HEK293 (cell line): ENCODE data around the gene NEK11.

Experiments used
- ELK4 ChIP-seq: IDR thresholded peaks from 2 replicates; pipeline ENCODE4 v1.6.1; 2011; ENCODE audit warnings: mild to moderate bottlenecking, low read depth, low read length, borderline replicate concordance
- GLI2 ChIP-seq: fragments of 450-650 bp; formaldehyde crosslinking; IDR thresholded peaks from 2 replicates; pipeline ENCODE4; 2017; ENCODE audit warnings: missing biosample characterization, missing genetic modification characterization, low read depth, borderline replicate concordance
- GLI4 ChIP-seq: fragments of 450-650 bp; formaldehyde crosslinking; IDR thresholded peaks from 2 replicates; pipeline ENCODE4 v1.5.1; 2016; ENCODE audit warnings: missing biosample characterization, missing genetic modification characterization
- PBX3 ChIP-seq: sonication (generic); formaldehyde crosslinking; IDR thresholded peaks from 2 replicates; pipeline ENCODE4 v1.8.1; 2022; ENCODE audit warnings: mild to moderate bottlenecking, moderate library complexity, missing genetic modification reagents
- PRDM4 ChIP-seq: fragments of 450-650 bp; formaldehyde crosslinking; IDR thresholded peaks from 2 replicates; pipeline ENCODE4 v1.5.1; 2017; ENCODE audit warnings: missing biosample characterization, missing genetic modification characterization
- TSHZ1 ChIP-seq: fragments of 450-650 bp; formaldehyde crosslinking; IDR thresholded peaks from 2 replicates; pipeline ENCODE4 v1.5.1; 2016; ENCODE audit warnings: missing biosample characterization, missing genetic modification characterization, borderline replicate concordance
- ZFP37 ChIP-seq: fragments of 450-650 bp; formaldehyde crosslinking; IDR thresholded peaks from 2 replicates; pipeline ENCODE4 v1.5.1; 2016; ENCODE audit warnings: missing biosample characterization, missing genetic modification characterization
- ZNF16 ChIP-seq: fragments of 450-650 bp; formaldehyde crosslinking; IDR thresholded peaks from 2 replicates; pipeline ENCODE4 v1.5.1; 2016; ENCODE audit warnings: low read depth, missing biosample characterization, missing genetic modification characterization
- ZNF211 ChIP-seq: fragments of 450-650 bp; formaldehyde crosslinking; IDR thresholded peaks from 2 replicates; pipeline ENCODE4 v1.5.1; 2016; ENCODE audit warnings: low read depth, missing biosample characterization, missing genetic modification characterization
- ZNF324 ChIP-seq: fragments of 450-650 bp; formaldehyde crosslinking; IDR thresholded peaks from 2 replicates; pipeline ENCODE4 v1.5.1; 2016; ENCODE audit warnings: missing biosample characterization, missing genetic modification characterization
- ZNF37A ChIP-seq: fragments of 450-650 bp; IDR thresholded peaks from 2 replicates; pipeline ENCODE4 v1.5.1; 2018; ENCODE audit warnings: missing biosample characterization, missing genetic modification characterization
- ZNF404 ChIP-seq: fragments of 450-650 bp; formaldehyde crosslinking; IDR thresholded peaks from 2 replicates; pipeline ENCODE4 v1.5.1; 2017; ENCODE audit warnings: missing biosample characterization, missing genetic modification characterization
- ZNF558 ChIP-seq: fragments of 450-650 bp; formaldehyde crosslinking; IDR thresholded peaks from 2 replicates; pipeline ENCODE4 v1.5.1; 2016; ENCODE audit warnings: missing biosample characterization, missing genetic modification characterization
- ZNF645 ChIP-seq: fragments of 450-650 bp; formaldehyde crosslinking; IDR thresholded peaks from 2 replicates; pipeline ENCODE4; 2016; ENCODE audit warnings: missing biosample characterization, missing genetic modification characterization
- ZNF654 ChIP-seq: fragments of 450-650 bp; formaldehyde crosslinking; IDR thresholded peaks from 2 replicates; pipeline ENCODE4 v1.5.1; 2016; ENCODE audit warnings: low read depth, missing biosample characterization, missing genetic modification characterization
- ZNF791 ChIP-seq: fragments of 450-650 bp; formaldehyde crosslinking; IDR thresholded peaks from 2 replicates; pipeline ENCODE4 v1.5.1; 2016; ENCODE audit warnings: missing biosample characterization, missing genetic modification characterization
- TF ChIP-seq, protein P1 (sequence below): fragments of 450-650 bp; IDR thresholded peaks from 2 replicates; pipeline ENCODE4 v1.5.1; 2018; ENCODE audit warnings: missing biosample characterization, mild to moderate bottlenecking, missing genetic modification characterization
- TF ChIP-seq, protein P2 (sequence below): fragments of 450-650 bp; formaldehyde crosslinking; IDR thresholded peaks from 2 replicates; pipeline ENCODE4 v1.5.1; 2016; ENCODE audit warnings: missing biosample characterization, missing genetic modification characterization
- TF ChIP-seq, protein P3 (sequence below): fragments of 450-650 bp; formaldehyde crosslinking; IDR thresholded peaks from 2 replicates; pipeline ENCODE4 v1.5.1; 2016; ENCODE audit warnings: missing biosample characterization, missing genetic modification characterization
- TF ChIP-seq, protein P4 (sequence below): fragments of 450-650 bp; formaldehyde crosslinking; IDR thresholded peaks from 2 replicates; pipeline ENCODE4 v1.5.1; 2016; ENCODE audit warnings: missing biosample characterization, missing genetic modification characterization, low read depth

NEK11 gene

DNA sequence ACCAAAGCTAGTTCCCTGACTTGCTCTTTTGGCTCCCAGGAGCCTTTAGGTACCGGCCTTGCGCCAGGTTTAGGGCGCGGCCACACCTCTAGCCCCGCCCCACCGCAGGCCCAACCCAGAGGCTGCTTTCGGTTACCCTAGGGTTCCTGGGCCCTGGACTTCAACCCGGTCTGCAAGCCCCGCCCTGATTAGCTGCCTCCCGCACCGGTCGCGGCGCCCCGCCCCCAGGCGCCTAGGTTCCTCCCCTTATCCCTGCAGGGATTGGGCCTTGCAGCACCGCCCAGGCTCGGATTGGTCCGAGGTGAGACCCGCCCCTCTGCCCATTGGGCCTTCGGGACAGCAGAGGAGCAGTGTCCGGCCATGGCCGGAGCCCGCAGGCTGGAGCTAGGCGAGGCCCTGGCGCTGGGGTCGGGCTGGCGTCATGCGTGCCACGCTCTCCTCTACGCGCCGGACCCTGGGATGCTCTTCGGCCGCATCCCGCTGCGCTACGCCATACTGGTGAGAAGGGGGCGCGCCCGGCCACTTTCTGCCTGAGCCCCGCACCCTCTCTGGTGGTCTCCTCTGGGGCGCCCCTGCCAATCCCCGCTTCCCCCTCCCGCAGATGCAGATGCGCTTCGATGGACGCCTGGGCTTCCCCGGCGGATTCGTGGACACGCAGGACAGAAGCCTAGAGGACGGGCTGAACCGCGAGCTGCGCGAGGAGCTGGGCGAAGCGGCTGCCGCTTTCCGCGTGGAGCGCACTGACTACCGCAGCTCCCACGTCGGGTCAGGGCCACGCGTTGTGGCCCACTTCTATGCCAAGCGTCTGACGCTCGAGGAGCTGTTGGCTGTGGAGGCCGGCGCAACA is 355.0 kb downstream of the NEK11 start, which contains the start of gene NUDT16 (continued):
- TF ChIP-seq, protein P1, sequence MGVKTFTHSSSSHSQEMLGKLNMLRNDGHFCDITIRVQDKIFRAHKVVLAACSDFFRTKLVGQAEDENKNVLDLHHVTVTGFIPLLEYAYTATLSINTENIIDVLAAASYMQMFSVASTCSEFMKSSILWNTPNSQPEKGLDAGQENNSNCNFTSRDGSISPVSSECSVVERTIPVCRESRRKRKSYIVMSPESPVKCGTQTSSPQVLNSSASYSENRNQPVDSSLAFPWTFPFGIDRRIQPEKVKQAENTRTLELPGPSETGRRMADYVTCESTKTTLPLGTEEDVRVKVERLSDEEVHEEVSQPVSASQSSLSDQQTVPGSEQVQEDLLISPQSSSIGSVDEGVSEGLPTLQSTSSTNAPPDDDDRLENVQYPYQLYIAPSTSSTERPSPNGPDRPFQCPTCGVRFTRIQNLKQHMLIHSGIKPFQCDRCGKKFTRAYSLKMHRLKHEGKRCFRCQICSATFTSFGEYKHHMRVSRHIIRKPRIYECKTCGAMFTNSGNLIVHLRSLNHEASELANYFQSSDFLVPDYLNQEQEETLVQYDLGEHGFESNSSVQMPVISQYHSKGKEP (tag by site-specific recombination): no peak
- TF ChIP-seq ZNF645 (tag by site-specific recombination) (no peak), PRDM4 (tag by site-specific recombination) (no peak), PBX3 (CRISPR knock-in tag) (peak; percentile 59; the same call in 1 of the 2 replicates), ZNF404 (no peak), ZNF324 (tag by site-specific recombination) (no peak), GLI4 (tag by site-specific recombination) (no peak), ZNF37A (tag by site-specific recombination) (no peak), ZNF791 (tag by site-specific recombination) (no peak), ZFP37 (tag by site-specific recombination) (no peak), ZNF654 (tag by site-specific recombination) (no peak), ZNF558 (no peak), ELK4 (no peak), TSHZ1 (tag by site-specific recombination) (no peak), ZNF16 (tag by site-specific recombination) (no peak), ZNF211 (tag by site-specific recombination) (no peak), GLI2 (no peak)
- TF ChIP-seq, protein P2, sequence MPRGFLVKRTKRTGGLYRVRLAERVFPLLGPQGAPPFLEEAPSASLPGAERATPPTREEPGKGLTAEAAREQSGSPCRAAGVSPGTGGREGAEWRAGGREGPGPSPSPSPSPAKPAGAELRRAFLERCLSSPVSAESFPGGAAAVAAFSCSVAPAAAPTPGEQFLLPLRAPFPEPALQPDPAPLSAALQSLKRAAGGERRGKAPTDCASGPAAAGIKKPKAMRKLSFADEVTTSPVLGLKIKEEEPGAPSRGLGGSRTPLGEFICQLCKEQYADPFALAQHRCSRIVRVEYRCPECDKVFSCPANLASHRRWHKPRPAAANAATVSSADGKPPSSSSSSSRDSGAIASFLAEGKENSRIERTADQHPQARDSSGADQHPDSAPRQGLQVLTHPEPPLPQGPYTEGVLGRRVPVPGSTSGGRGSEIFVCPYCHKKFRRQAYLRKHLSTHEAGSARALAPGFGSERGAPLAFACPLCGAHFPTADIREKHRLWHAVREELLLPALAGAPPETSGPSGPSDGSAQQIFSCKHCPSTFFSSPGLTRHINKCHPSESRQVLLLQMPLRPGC (tag by site-specific recombination): no peak
- TF ChIP-seq, protein P3, sequence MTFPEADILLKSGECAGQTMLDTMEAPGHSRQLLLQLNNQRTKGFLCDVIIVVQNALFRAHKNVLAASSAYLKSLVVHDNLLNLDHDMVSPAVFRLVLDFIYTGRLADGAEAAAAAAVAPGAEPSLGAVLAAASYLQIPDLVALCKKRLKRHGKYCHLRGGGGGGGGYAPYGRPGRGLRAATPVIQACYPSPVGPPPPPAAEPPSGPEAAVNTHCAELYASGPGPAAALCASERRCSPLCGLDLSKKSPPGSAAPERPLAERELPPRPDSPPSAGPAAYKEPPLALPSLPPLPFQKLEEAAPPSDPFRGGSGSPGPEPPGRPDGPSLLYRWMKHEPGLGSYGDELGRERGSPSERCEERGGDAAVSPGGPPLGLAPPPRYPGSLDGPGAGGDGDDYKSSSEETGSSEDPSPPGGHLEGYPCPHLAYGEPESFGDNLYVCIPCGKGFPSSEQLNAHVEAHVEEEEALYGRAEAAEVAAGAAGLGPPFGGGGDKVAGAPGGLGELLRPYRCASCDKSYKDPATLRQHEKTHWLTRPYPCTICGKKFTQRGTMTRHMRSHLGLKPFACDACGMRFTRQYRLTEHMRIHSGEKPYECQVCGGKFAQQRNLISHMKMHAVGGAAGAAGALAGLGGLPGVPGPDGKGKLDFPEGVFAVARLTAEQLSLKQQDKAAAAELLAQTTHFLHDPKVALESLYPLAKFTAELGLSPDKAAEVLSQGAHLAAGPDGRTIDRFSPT: no peak
- TF ChIP-seq, protein P4, sequence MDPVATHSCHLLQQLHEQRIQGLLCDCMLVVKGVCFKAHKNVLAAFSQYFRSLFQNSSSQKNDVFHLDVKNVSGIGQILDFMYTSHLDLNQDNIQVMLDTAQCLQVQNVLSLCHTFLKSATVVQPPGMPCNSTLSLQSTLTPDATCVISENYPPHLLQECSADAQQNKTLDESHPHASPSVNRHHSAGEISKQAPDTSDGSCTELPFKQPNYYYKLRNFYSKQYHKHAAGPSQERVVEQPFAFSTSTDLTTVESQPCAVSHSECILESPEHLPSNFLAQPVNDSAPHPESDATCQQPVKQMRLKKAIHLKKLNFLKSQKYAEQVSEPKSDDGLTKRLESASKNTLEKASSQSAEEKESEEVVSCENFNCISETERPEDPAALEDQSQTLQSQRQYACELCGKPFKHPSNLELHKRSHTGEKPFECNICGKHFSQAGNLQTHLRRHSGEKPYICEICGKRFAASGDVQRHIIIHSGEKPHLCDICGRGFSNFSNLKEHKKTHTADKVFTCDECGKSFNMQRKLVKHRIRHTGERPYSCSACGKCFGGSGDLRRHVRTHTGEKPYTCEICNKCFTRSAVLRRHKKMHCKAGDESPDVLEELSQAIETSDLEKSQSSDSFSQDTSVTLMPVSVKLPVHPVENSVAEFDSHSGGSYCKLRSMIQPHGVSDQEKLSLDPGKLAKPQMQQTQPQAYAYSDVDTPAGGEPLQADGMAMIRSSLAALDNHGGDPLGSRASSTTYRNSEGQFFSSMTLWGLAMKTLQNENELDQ: no peak
